Measurements from ENCODE around the gene COLQ.

DNA sequence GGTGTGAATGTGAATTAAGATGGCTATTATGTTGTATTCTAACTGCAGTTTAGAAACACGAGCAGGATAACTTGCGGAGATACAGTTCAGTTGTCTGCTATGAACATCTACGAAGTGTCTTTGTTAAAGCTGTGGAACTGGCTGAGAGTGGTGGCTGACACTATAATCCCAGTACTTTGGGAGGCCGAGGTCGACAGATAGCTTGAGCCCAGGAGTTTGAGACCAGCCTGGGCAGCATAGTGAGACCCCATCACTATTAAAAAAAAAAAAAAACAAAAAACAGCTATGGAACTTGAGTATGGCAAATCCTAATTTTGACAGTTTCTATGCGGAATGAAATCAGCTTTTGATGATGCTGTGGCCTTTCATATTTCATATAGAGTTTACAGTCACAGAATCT is 92.4 kb downstream of the COLQ start:
- no peak for TF ChIP-seq CTCF (IDR thresholded peaks at IDR 0.05; ENCODE audit: low read depth, low read length, missing input control)
- TF ChIP-seq REST (IDR thresholded peaks at IDR 0.05): no peak
- TF ChIP-seq ATF3 (IDR thresholded peaks at IDR 0.05): no peak
- no peak for TF ChIP-seq ZBTB33 (IDR thresholded peaks at IDR 0.05)
